Keratinocyte (primary cell): Measurements from ENCODE around the gene CACNA2D4. TPM values are rescaled to one million over a fixed set of nuclear protein-coding genes. Genes with fewer than 3 reads are reported as not detected.

Experiments used
- DNase-seq: peaks from one replicate; pipeline ENCODE4 v3.0.0-alpha.2; 2011; ENCODE audit warnings: low read depth, missing footprints, low spot score
- FAIRE-seq: peaks from 2 replicates; lab custom pipeline; 2011; peaks lifted over from hg19 to GRCh38; lab: Jason Lieb, UNC
- H2AFZ ChIP-seq: 2 replicates; pipeline ENCODE4 v1.6.0; 2012; ENCODE audit warnings: low read length, control low read depth, inconsistent platforms; ENCODE audit not compliant: control insufficient read depth
- H3K27ac ChIP-seq: 2 replicates; pipeline ENCODE4 v1.5.1; 2011; ENCODE audit warnings: low read length; ENCODE audit not compliant: control insufficient read depth, insufficient read depth
- H3K27me3 ChIP-seq: 3 replicates; pipeline ENCODE4 v1.6.0; 2011; ENCODE audit warnings: low read length; ENCODE audit not compliant: control insufficient read depth, insufficient read depth; ENCODE audit errors: extremely low read depth
- H3K36me3 ChIP-seq, 2 experiments: 2 replicates in 1 of 2; 3 replicates in 1 of 2; pipeline ENCODE4 v1.5.1; 2011; ENCODE audit warnings: low read length in 2 of 2, mild to moderate bottlenecking in 1 of 2; ENCODE audit not compliant: control insufficient read depth in 2 of 2, insufficient read depth in 2 of 2; ENCODE audit errors: extremely low read depth in 1 of 2
- H3K4me1 ChIP-seq: 3 replicates; pipeline ENCODE4 v1.5.1; 2011; ENCODE audit warnings: low read length; ENCODE audit not compliant: control insufficient read depth, insufficient read depth; ENCODE audit errors: extremely low read depth
- H3K4me2 ChIP-seq: 3 replicates; pipeline ENCODE4 v1.6.0; 2011; ENCODE audit warnings: low read depth, low read length; ENCODE audit not compliant: control insufficient read depth, insufficient read depth; ENCODE audit errors: extremely low read depth
- H3K4me3 ChIP-seq, 3 experiments: fragments of 200-600 bp in 1 of 3; sonication (generic) in 1 of 3; 2 replicates in 2 of 3; 3 replicates in 1 of 3; pipeline ENCODE4 v1.5.1; 2011 to 2016; ENCODE audit warnings: low read length in 3 of 3, mild to moderate bottlenecking in 3 of 3, control low read depth in 2 of 3, inconsistent platforms in 1 of 3, low read depth in 1 of 3, mixed read lengths in 1 of 3, mixed run types in 1 of 3, moderate library complexity in 1 of 3; ENCODE audit not compliant: control insufficient read depth in 2 of 3, insufficient read depth in 2 of 3; ENCODE audit errors: extremely low read depth in 1 of 3
- H3K79me2 ChIP-seq: 2 replicates; pipeline ENCODE4 v1.6.0; 2012; ENCODE audit warnings: low read length; ENCODE audit not compliant: control insufficient read depth, insufficient read depth
- H3K9ac ChIP-seq: 3 replicates; pipeline ENCODE4 v1.6.0; 2011; ENCODE audit warnings: low read length; ENCODE audit not compliant: control insufficient read depth, insufficient read depth; ENCODE audit errors: extremely low read depth
- H3K9me1 ChIP-seq: 3 replicates; pipeline ENCODE4 v1.6.0; 2011; ENCODE audit warnings: low read length; ENCODE audit not compliant: control insufficient read depth, insufficient read depth; ENCODE audit errors: extremely low read depth
- H3K9me3 ChIP-seq: 2 replicates; pipeline ENCODE4 v1.5.1; 2012; ENCODE audit warnings: low read depth, low read length; ENCODE audit not compliant: control insufficient read depth
- H4K20me1 ChIP-seq: 3 replicates; pipeline ENCODE4 v1.6.0; 2011; ENCODE audit warnings: low read length; ENCODE audit not compliant: control insufficient read depth, insufficient read depth; ENCODE audit errors: extremely low read depth
- CTCF ChIP-seq, 3 experiments: IDR thresholded peaks in 1 of 3; conservative IDR thresholded peaks in 1 of 3; optimal IDR thresholded peaks in 1 of 3; 2 replicates in 2 of 3; 3 replicates in 1 of 3; pipeline versions ENCODE3 to v1.5.1; 2011; ENCODE audit warnings: low read length in 3 of 3, mild to moderate bottlenecking in 3 of 3, moderate library complexity in 2 of 3, control low read depth in 1 of 3, inconsistent platforms in 1 of 3; ENCODE audit not compliant: insufficient read depth in 2 of 3; ENCODE audit errors: extremely low read depth in 1 of 3
- EZH2 ChIP-seq: IDR thresholded peaks from one replicate; pipeline ENCODE4 v1.6.1; 2012; ENCODE audit warnings: inconsistent platforms, mild to moderate bottlenecking, low read length, moderate library complexity
- dilution Hi-C: fragments of 300-500 bp; cut with MboI; formaldehyde crosslinking; loops from one replicate; pipeline ENCODE4 v1.7.0; 2020; ENCODE audit warnings: low sequenced_read_pairs; ENCODE audit not compliant: extremely low pct_ligation_motif_present
- polyA plus RNA-seq, 5 experiments: library from polyadenylated mRNA; depleted of rRNA in 3 of 5; stranded (reverse) in 3 of 5; stranded (forward) in 1 of 5; unstranded in 1 of 5; fragments of >200 nt; gene quantifications; 1 replicate in 1 of 5; 2 replicates in 3 of 5; 3 replicates in 1 of 5; pipeline versions ENCODE4 v1.2.1 to v1.2.3, GENCODE V29; 2011 to 2012; ENCODE audit warnings: missing spikeins in 2 of 5, low read depth in 1 of 5, low replicate concordance in 1 of 5

The CACNA2D4 gene
- polyA plus RNA-seq, 1 donor (not counting 4 experiments of a cell fraction or from before 2014, with no cell fraction given) = 0.09 TPM

GRCh38 chr12:1965916-1966315 lies 47.5 kb upstream of the CACNA2D4 start:
- TF ChIP-seq EZH2 (no peak), CTCF (optimal IDR thresholded peaks at IDR 0.05 in 1 of 3, IDR thresholded peaks at IDR 0.05 in 1 of 3, conservative IDR thresholded peaks at IDR 0.05 in 1 of 3; ENCODE audit: extremely low read depth in 1 of 3, insufficient read depth in 2 of 3, low read length in 3 of 3) (no peak)
- Histone ChIP-seq H3K9ac (no peak overlapping the region), H3K79me2 (no peaks in the 10 kb centered on the region), H3K27ac (no peak overlapping the region), H2AFZ (no peak overlapping the region), H4K20me1 (no peaks in the 10 kb centered on the region), H3K4me2 (no peak overlapping the region), H3K9me1 (no peaks in the 10 kb centered on the region), H3K4me3 (no peak overlapping the region), H3K27me3 (no peaks in the 10 kb centered on the region), H3K9me3 (no peaks in the 10 kb centered on the region), H3K36me3 (peaks cover 0 to 2% of the 10 kb centered on the region in 2 experiments), H3K4me1 (no peaks in the 10 kb centered on the region)
- no peak for FAIRE-seq
- no peak for DNase-seq
- dilution Hi-C loops = no loop called here

- DNase-seq (no peak), FAIRE-seq (no peak)
- dilution Hi-C loops = no loop called here
- no peaks in the 10 kb centered on the region for H3K79me2 ChIP-seq
- no peak overlapping the region for H3K27ac ChIP-seq
- H3K27me3 ChIP-seq = no peaks in the 10 kb centered on the region
- H3K4me1 ChIP-seq = no peaks in the 10 kb centered on the region
- H3K9ac ChIP-seq = no peak overlapping the region
- H3K9me1 ChIP-seq = no peaks in the 10 kb centered on the region
- no peak overlapping the region for H3K4me3 ChIP-seq
- H2AFZ ChIP-seq = no peak overlapping the region
- H3K4me2 ChIP-seq = no peak overlapping the region
- TF ChIP-seq EZH2 (no peak), CTCF (optimal IDR thresholded peaks at IDR 0.05 in 1 of 3, IDR thresholded peaks at IDR 0.05 in 1 of 3, conservative IDR thresholded peaks at IDR 0.05 in 1 of 3; ENCODE audit: extremely low read depth in 1 of 3, insufficient read depth in 2 of 3, low read length in 3 of 3) (no peak)
- no peaks in the 10 kb centered on the region for H4K20me1 ChIP-seq
- no peaks in the 10 kb centered on the region for H3K9me3 ChIP-seq
- H3K36me3 ChIP-seq = peaks cover 0 to 2% of the 10 kb centered on the region in 2 experiments
These were observed 43.9 kb upstream of the CACNA2D4 start for GRCh38 chr12:1962051-1963020.
